ENCODE data around the gene MRPS5.
"Not testable (repeated sequence)": the region's sequence is repeated elsewhere in the genome, so short reads cannot be mapped to it uniquely, and the experiment has no call there.

MRPS5 gene

GRCh38 chr2:95121407-95122196 is at the start of gene MRPS5:
Gene MRPS5 (minus strand): TSS chr2:95121808. CDS start chr2:95121791, 17 bp downstream.
- peak; percentile 71 for DNase-seq

DNA sequence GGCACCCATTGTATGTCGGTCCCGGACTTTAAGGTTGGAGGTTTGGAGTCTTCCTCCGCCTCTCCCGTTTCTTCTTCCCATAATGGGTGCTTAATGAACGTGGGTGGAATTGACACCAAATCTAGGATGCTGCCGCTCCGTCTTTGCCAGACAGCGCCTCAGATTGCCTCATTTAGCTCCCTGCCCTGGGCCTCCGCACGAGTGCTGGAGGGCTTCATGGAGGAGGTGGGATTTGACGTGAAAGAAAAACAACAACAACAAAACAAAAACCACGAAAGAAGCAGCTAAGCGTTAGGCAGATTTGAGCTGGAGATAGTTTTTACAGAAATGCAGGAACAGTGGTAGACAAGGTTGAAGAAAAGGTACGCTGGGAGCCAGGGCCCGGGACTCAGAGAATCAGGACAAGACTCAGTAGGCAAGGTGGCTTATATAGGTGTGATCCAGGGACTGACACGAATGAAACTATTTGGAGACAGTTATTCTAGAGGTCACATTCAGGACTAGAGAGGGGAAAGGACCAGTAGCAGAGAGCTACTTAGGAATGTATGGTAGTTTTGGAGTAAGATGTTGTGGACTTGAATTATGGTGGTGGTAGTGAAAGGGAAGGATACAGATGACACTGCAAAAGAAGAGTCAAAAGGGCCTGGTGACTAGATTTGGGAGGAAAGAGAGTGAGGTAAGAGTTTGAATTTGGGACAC is 44.6 kb upstream of the MRPS5 start:
- DNase-seq: no peak

GRCh38 chr2:95165371-95166064 is 43.9 kb upstream of the MRPS5 start, which contains the start of gene ZNF2:
Gene ZNF2 (plus strand): TSS chr2:95165809. CDS start chr2:95176227, 10,418 bp downstream.
- DNase-seq: peak; percentile 93

GRCh38 chr2:95165030-95165370 is 43.4 kb upstream of the MRPS5 start:
- no peak for DNase-seq

DNA sequence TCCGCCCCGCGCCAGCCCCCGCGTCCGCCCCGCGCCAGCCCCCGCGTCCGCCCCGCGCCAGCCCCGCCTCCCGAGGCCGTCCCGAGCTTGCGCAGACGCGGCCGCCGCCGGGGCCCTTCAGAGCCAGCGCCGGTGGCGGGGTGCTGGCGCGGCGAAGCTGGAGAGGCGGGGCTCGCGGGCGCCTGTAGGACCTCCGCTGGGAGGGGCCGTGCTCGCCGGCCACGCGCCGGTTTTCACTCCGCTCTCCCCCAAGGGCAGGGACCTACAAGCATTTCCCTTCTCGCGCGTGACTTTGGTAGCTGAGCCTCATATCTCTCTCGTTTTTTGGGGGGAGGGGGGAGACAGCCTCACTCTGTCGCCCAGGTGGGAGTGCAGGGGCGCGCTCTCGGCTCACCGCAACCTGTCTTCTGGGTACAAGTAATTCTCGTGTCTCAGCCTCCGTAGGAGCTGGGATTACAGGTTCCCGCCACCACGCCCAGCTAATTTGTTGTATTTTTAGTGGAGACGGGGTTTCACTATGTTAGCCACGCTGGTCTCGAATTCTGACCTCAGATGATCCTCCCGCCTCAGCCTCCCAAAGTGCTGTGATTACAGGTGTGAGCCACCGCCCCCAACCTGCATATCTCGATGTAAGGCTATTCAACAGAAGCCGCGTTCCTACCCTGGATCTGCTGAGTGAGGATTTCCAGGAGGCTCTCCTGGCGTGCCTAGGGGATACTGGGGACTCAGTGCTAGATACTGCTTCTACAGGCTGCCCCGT is 38.3 kb upstream of the MRPS5 start, which contains the start of gene ZNF514:
TSS of gene ZNF514 (minus strand) at position 159 of the 760 bp plus-strand sequence. CDS start 6,595 bp downstream, outside the sequence.
- DNase-seq: peak; percentile 7

DNA sequence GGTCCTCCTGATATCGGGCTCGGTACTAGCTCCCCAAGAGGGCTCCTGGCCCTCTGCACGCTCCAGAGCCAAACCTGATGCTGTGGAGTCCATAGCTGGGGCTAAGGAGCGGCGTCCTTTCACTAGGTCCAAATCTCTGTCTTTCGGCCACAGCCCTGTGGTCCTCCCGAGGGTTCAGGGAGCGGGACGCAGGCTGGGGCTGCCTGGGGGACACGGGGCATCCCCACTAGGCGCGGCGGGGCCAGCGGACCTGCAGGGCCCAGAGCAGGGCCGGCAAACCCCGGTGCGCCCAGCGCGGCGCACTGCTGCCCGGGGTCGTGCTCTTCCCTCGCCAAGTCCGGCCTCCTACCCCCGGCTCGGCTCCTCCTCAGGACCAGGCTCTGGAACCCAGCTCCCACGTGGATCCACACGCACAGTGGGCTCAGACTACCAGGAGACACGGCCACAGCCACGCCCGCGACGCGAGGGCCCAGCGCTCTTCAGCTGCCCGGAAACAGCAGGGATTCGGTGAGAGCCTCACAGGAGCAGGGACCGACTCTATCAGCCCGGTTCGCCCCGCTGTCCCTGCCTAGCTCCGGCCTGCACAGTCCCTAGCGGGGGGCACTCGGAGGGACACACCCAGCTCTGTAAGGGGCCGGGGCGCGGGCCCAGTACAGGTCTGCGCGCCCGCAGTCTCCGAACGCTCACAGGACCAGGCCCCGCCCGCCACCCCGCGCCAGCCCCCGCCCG is 37.4 kb upstream of the MRPS5 start:
- no peak for DNase-seq

DNA sequence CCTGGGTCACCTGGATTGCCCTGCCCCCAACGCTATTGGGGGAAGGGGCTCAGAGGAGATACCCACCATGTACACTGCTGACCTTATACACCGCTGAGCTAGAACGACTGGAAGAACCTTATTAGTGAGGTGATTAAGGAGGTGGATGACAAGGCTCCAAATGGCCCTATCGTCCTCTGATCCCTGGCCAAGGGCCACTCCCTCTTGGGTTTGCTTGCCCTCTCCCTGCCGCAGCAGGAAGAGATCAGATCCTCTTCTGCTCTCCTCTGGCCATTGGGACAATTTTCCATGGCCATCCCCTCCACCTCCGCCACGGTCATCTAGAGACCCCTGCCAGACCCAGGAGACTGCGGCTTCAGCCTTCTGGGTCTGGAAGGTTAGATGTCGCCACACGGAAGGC is 36.8 kb upstream of the MRPS5 start:
- no peak for DNase-seq

DNA sequence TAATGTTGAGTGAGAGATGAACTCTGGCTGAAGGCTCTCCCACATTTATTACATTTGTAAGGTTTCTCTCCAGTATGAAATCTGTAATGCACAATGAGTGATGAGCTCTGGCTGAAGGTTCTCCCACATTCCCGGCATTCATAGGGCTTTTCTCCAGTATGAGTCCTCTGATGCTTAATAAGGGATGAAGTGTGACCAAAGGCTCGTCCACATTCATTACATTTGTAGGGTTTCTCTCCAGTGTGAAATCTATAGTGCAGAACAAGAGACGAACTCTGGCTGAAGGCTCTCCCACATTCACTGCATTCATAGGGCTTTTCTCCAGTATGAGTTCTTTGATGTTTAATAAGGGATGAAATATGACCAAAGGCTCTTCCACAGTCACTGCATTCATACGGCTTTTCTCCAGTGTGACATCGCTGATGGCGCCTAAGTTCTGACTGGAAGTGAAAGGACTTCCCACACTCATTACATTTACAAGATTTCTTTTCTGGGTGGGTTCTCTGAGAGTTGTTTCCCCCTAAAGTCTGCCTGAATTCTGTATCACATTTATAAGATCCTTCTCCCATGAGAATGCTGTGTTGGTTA is 27.9 kb upstream of the MRPS5 start:
- DNase-seq: no peak

DNA sequence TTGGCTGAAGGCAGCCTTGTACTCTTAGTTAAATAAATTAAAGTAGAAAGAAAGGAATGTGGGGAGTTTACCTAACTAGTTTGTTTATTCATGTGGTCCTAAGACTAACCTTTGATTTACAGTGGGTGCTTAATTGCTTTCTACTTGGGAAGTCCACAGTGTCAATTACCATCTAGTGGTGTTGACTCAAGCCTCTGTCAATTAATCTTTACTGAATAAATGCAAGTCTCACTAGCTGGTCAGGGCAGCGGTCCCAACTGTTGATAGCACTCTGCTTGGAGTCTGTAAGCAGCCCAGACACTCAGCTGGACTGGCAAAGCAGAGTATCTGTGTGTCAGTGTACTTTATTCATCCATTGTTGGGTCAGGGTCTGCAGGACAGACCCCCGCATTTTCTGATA is 22.2 kb upstream of the MRPS5 start:
- no peak for DNase-seq

DNA sequence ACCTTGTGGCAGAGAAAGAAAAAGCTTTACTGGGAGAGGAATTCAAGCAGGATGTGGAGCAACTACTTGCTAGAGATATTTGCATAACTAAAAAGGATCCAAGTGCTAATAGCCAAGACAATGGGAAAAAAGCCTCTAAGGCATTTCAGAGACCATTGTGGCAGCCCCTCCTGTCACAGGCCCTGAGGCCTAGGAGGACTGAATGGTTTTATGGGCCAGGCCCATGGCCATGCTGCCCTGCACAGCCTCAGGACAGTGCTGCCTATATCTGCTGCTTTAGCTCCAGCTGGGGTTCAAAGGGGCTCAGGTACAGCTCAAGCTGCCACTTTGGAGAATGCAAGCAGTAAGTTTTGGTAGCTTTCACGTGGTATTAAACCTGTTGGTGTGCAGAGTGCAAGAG is 17.1 kb upstream of the MRPS5 start:
- no peak for DNase-seq

GRCh38 chr2:95122197-95122551 is 566 bp upstream of the MRPS5 start:
- no peak for DNase-seq

GRCh38 chr2:95121093-95121406 is 558 bp downstream of the MRPS5 start:
- DNase-seq: peak; percentile 33

DNA sequence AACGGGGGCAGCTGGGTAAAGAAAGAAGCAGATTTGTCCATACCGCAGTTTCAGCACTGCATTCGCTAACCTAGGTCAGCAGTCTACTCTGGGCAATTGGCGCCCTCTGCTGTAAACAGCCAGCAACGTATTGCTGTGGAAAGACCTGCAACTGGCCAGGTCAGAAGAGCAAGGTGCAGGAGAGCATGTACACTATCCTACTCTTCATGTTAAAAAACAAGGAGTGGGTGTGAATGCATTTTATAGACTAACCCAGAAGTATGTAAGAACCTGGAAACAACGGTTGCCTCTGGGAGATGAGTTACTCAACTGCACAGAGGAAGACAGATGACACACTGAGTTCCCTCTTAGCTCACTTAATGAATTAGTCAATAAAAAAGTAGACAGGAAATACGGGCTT is 6.2 kb downstream of the MRPS5 start:
- peak; percentile 7 for DNase-seq

DNA sequence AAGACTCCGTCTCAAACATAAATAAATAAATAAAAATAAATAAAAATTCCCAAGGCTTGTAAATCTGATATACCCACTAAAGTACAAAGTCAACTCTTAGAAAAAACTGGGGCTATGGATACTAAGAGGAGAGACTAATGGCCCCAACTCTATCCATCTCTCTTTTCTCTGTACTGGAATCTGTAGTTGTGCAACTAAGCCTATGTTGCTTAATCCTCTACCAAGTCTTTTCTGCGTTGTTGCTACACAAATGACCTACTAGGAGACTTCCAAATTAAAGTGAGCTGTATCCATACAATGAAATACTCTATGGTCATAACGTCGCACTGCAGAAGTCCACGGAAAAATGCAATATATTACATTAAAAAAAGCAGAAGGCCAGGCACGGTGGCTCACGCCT is 8.1 kb downstream of the MRPS5 start:
- no peak for DNase-seq

DNA sequence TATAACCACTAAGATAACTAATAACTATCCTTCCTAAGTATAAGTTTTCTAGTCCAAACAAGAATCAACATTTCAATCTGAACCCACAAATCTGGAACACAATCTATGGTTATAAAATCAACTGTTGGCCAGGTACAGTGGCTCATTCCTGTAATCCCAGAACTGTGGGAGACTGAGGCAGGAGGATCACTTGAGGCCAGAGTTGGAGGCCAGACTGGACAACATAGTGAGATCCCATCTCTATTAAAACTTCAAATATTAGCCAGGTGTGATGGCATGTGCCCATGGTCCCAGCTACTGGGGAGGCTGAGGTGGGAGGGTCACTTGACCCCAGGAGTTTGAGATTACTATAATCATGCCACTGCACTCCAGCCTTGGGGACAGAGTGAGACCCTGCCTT is 11.2 kb downstream of the MRPS5 start:
- no peak for DNase-seq

GRCh38 chr2:95109260-95109659 is 12.3 kb downstream of the MRPS5 start:
- DNase-seq: no peak

DNA sequence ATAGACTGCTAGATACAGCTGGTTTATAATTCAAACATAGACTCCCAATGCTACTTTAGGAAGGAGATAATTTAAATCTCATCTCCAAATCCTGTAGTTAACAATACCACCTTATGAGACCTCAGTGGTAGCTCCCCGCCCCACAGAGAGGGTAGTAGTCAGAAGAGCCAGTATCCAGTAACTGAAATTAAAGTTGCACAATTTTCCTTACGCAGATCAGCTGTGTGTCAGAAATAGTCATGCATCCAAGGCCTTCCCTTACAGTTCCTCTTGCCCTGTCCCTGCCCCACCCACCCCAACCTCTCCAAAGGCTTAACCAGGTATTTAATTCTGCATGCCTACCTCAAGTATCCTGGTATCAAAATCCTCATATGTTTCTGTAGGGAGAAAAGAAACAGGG is 15.5 kb downstream of the MRPS5 start:
- DNase-seq: no peak

DNA sequence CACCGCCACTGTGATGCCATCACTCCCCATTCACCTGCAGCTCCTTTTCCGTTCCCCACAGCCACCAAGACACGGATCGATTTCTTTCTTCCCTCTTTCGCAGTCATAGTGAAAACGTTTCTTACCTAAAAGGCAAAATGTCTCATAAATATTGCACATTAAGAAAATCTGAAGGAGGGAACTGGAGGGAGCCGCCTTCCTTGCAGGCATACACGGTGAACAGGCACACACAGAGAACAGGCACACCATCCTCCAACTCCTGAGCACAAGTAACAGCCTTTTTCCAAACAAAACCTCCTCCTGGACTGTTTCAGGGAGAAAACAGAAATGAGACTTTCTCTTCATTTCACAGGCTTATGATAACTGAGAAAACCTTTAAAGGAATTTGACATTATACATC is 17.0 kb downstream of the MRPS5 start:
- no peak for DNase-seq

GRCh38 chr2:95099910-95100309 is 21.7 kb downstream of the MRPS5 start:
- no peak for DNase-seq

DNA sequence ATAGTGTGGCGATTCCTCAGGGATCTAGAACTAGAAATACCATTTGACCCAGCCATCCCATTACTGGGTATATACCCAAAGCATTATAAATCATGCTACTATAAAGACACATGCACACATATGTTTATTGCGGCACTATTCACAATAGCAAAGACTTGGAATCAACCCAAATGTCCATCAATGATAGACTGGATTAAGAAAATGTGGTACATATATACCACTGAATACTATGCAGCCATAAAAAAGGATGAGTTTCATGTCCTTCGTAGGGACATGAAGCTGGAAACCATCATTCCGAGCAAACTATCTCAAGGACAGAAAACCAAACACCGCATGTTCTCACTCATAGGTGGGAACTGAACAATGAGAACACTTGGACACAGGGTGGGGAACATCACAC is 23.3 kb downstream of the MRPS5 start:
- not testable (repeated sequence) for DNase-seq

DNA sequence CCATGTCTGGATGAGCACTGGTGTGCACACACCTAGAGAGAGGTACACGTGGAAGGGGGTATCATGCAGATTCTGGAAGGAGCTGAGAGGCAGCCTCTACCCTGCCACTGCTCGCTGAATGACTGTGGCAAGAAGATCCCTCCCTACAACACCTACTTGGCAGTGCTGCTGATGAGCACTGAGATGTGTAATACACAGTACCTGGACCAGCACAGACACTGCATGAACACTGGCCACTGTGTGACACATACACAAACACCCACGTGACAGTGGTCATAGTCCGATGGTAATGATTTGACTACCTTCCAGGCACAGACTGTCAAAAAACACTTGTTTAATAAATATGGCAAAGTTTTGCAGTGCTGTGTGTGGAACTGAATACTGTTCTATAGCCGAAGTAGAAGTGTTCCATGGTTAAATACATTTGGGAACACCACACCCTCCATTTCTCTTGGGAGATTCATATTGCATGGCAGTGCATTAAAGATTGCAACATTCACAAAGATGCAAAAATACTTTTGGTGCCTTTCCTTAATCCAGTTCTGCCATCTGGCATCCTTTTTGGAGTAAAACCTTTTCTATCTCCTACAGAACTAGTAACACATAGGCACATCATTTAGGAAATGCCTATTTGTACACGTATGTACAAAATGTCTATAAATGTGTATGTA is 29.6 kb downstream of the MRPS5 start:
- DNase-seq: no peak

GRCh38 chr2:95087379-95087778 is 34.2 kb downstream of the MRPS5 start:
- no peak for DNase-seq

Data from KG1 (cell line).